ENCODE measurements around the gene CRIP1. TPM values are rescaled to one million over a fixed set of nuclear protein-coding genes. Genes with fewer than 3 reads are reported as not detected.

CRIP1 gene
- total RNA-seq, 1 donor from 2014 or later: 7.6 TPM

DNA sequence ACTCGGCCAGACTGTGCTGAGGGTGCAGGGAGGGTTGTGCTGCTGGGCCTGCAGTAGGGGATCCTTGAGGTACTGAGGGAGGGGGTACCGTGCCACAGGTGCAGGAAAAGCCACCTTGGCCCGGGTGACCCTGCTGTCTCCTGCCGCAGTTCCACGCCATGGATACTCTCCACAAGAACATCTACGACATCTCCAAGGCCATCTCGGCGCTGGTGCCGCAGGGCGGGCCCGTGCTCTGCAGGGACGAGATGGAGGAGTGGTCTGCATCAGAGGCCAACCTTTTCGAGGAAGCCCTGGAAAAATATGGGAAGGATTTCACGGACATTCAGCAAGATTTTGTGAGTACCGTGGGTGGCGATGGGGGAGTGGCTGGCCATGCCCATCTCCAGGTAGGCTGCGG is 26.1 kb upstream of the CRIP1 start:
- Histone ChIP-seq H3K27me3 (no peaks in the 10 kb centered on the region), H3K4me1 (peaks cover 6% of the 10 kb centered on the region), H3K27ac (no peak overlapping the region), H3K36me3 (peaks cover 0 to 51% of the 10 kb centered on the region in 2 donors), H3K9me3 (no peaks in the 10 kb centered on the region), H3K4me3 (no peak overlapping the region)
- TF ChIP-seq POLR2A (IDR thresholded peaks at IDR 0.05): no peak
- TF ChIP-seq, protein P1, sequence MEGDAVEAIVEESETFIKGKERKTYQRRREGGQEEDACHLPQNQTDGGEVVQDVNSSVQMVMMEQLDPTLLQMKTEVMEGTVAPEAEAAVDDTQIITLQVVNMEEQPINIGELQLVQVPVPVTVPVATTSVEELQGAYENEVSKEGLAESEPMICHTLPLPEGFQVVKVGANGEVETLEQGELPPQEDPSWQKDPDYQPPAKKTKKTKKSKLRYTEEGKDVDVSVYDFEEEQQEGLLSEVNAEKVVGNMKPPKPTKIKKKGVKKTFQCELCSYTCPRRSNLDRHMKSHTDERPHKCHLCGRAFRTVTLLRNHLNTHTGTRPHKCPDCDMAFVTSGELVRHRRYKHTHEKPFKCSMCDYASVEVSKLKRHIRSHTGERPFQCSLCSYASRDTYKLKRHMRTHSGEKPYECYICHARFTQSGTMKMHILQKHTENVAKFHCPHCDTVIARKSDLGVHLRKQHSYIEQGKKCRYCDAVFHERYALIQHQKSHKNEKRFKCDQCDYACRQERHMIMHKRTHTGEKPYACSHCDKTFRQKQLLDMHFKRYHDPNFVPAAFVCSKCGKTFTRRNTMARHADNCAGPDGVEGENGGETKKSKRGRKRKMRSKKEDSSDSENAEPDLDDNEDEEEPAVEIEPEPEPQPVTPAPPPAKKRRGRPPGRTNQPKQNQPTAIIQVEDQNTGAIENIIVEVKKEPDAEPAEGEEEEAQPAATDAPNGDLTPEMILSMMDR (IDR thresholded peaks at IDR 0.05): no peak
- DNase-seq (ENCODE audit: extremely low spot score in 2 of 2): no peak
- intact Hi-C loops (cut with DNase I): no loop called here

DNA sequence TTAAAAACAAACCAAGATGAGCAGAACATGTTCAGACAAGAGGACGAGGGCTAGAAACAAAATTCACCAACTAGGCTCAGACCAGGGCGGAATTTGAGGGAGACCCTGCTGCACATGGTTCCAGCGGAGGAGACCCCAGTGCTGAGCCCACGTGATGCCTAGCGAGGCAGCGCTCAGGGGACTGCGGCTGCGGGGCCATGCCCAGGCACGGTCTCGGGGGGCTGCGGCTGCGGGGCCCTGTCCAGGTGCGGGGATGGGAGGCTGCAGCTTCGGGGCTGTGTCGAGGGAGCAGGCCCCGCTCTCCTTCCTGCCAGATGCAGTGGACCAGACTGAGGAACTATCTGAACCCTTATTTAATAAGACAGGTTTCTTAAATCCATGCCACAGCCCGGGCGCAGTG is 24.8 kb upstream of the CRIP1 start:
- TF ChIP-seq POLR2A (IDR thresholded peaks at IDR 0.05): no peak
- Histone ChIP-seq H3K4me3 (no peak overlapping the region), H3K36me3 (peaks cover 0 to 39% of the 10 kb centered on the region in 2 donors), H3K9me3 (no peaks in the 10 kb centered on the region), H3K27me3 (no peaks in the 10 kb centered on the region), H3K4me1 (peaks cover 12% of the 10 kb centered on the region), H3K27ac (no peak overlapping the region)
- no peak for DNase-seq (ENCODE audit: extremely low spot score in 2 of 2)
- intact Hi-C loops (cut with DNase I): no loop called here

DNA sequence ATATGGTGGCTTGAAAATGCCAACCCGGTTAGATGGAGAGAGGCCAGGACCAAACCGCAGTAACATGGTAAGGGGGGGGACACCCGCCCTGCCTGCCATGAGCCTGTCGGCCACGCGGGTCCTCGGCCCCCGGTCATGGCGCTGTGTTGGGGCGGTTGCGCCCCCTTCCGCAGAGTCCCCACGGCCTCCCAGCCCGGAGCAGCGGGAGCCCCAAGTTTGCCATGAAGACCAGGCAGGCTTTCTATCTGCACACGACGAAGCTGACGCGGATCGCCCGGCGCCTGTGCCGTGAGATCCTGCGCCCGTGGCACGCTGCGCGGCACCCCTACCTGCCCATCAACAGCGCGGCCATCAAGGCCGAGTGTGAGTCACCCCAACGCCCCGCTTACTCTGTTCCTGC is 22.2 kb upstream of the CRIP1 start:
- no peak overlapping the region for H3K27ac ChIP-seq
- DNase-seq (ENCODE audit: extremely low spot score in 2 of 2): no peak
- no peak overlapping the region for H3K4me3 ChIP-seq
- no peaks in the 10 kb centered on the region for H3K27me3 ChIP-seq
- H3K9me3 ChIP-seq: no peaks in the 10 kb centered on the region
- intact Hi-C loops (cut with DNase I): no loop called here
- H3K4me1 ChIP-seq: peaks cover 34% of the 10 kb centered on the region
- peaks cover 0 to 39% of the 10 kb centered on the region in 2 donors for H3K36me3 ChIP-seq
- TF ChIP-seq, protein P1 (IDR thresholded peaks at IDR 0.05): no peak
- TF ChIP-seq POLR2A (IDR thresholded peaks at IDR 0.05) (no peak), POLR2AphosphoS5 (IDR thresholded peaks at IDR 0.05; ENCODE audit: insufficient read depth in 1 of 2, low read depth in 1 of 2) (no peak)

DNA sequence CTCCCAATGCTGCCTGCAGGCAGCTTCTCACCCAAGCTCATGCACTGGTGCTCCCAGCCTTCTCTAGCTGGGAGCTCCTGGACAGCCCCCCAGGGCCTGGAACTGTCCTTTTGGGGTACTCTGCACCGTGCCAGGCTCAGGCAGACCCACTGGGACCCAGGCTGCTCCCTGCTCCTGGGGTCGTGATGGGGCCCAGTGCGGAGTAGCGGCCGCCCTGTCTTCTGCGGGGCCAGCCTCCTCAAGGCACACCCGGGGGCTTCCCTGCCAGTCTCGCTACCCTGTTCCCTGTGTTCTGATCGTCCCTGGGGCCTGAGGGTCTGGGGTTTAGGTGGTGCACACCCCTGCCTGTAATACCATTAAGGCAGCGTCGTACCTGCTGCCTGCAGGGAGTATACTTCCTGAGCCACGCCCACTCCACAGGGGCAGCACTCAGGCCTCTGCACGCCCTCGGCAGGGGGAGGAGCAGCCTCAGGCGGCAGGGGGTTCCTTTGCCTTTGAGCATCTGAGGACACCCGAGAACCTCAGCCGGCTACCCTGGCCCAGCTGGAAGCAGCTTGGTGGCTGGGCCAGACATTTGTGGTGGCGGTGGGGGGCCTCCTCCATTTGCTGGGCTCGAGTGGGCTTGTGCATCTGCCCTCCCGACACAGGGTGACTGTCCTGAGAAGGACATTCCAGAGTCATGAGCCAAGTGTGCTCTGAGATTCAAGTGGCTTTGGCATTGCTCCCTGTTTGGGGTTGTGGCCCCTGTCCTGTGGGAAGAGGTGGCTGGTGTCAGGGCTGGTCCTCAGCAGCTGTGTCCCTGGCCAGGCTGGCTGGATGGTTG is 21.3 kb upstream of the CRIP1 start:
- H3K4me1 ChIP-seq: peaks cover 34% of the 10 kb centered on the region
- intact Hi-C loops (cut with DNase I): no loop called here

DNA sequence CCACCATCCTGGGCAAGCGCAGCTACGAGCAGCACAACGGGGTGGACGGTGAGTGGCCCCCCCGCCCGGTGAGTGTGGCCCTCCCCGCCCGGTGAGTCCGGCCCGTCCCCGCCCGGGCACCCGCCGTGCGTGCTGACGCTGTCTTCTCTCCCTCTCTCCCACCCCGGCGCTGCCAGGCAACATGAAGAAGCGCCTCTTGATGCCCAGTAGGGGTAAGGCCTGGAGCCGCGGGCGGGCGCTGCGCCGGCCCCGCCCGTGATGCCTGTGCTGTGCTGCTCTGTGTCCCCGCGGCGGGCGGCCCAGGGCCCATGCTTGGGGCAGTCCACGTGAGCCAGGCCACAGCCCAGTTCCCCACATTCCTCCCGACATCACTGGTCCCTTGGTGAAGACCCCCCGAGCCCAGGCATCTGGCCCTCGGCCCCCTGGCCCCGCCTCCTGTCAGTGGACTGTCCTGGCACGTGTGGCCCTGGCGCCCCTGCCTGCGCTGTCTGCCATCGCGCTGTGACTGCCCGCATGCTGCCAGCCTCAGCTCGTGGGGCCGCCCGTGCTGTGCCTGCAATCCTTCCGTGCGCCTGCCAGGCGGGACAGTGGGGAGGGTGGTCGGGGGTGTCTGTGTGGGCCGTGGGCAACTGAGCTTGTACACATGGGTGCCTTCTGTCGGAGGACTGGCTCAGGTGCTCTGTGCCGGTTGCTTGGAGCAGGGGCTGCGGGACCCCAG is 20.0 kb upstream of the CRIP1 start:
- Histone ChIP-seq H3K27me3 (no peaks in the 10 kb centered on the region), H3K36me3 (peaks cover 0 to 35% of the 10 kb centered on the region in 2 donors), H3K9me3 (no peaks in the 10 kb centered on the region), H3K4me1 (peaks cover 38% of the 10 kb centered on the region), H3K4me3 (no peak overlapping the region), H3K27ac (no peak overlapping the region)
- TF ChIP-seq, protein P1 (IDR thresholded peaks at IDR 0.05): no peak
- no peak for TF ChIP-seq POLR2AphosphoS5 (IDR thresholded peaks at IDR 0.05; ENCODE audit: insufficient read depth in 1 of 2, low read depth in 1 of 2)
- TF ChIP-seq POLR2A (IDR thresholded peaks at IDR 0.05): no peak
- no peak for DNase-seq (ENCODE audit: extremely low spot score in 2 of 2)
- intact Hi-C loops (cut with DNase I): no loop called here

More for the DNA sequence above, 21.3 kb upstream of the CRIP1 start:
- peaks cover 0 to 43% of the 10 kb centered on the region in 2 donors for H3K36me3 ChIP-seq
- no peak for DNase-seq (ENCODE audit: extremely low spot score in 2 of 2)
- H3K9me3 ChIP-seq: no peaks in the 10 kb centered on the region
- no peaks in the 10 kb centered on the region for H3K27me3 ChIP-seq
- TF ChIP-seq POLR2AphosphoS5 (IDR thresholded peaks at IDR 0.05; ENCODE audit: insufficient read depth in 1 of 2, low read depth in 1 of 2) (no peak), POLR2A (IDR thresholded peaks at IDR 0.05) (no peak)
- TF ChIP-seq, protein P1 (IDR thresholded peaks at IDR 0.05): no peak
- H3K4me3 ChIP-seq: no peak overlapping the region
- no peak overlapping the region for H3K27ac ChIP-seq

Data from vagina (tissue), 2 donors.